Umbilical cord (tissue), 2 donors: ENCODE data around the gene CAP1. TPM values are rescaled to one million over a fixed set of nuclear protein-coding genes. Genes with fewer than 3 reads are reported as not detected.

Source experiments
- DNase-seq: peaks from one replicate; pipeline ENCODE4 v3.0.0-alpha.2; 2015; ENCODE audit warnings: low spot score
- total RNA-seq: library from RNA; depleted of rRNA; stranded (reverse); fragments of >200 nt; gene quantifications from one replicate; pipeline ENCODE4 v1.2.3, GENCODE V29; 2014; ENCODE audit warnings: low replicate concordance; ENCODE audit not compliant: insufficient read depth

The CAP1 gene
- total RNA-seq, 1 donor from 2014 or later, result 287 TPM

- no peak for DNase-seq
Observed at GRCh38 chr1:40095806-40096205, 55.3 kb downstream of the CAP1 start.

GRCh38 chr1:40096646-40096976 is 56.1 kb downstream of the CAP1 start:
- DNase-seq, result no peak

GRCh38 chr1:40096977-40097782 is 56.7 kb downstream of the CAP1 start, which contains the start of gene PPT1:
Gene PPT1 (minus strand): TSS chr1:40097252. CDS start chr1:40097238, 14 bp downstream.
- DNase-seq, result peak; percentile 83

- no peak for DNase-seq
Observed at GRCh38 chr1:40102038-40102437, 61.5 kb downstream of the CAP1 start.

- DNase-seq, result no peak
Observed at GRCh38 chr1:40102896-40103295, 62.4 kb downstream of the CAP1 start.

GRCh38 chr1:40105028-40105427 is 64.5 kb downstream of the CAP1 start:
- DNase-seq, result no peak

- DNase-seq, result peak; percentile 63
Observed at GRCh38 chr1:40107290-40107959, 66.9 kb downstream of the CAP1 start.

- DNase-seq, result no peak
Observed at GRCh38 chr1:40110389-40110788, 69.9 kb downstream of the CAP1 start.

- no peak for DNase-seq
Observed at GRCh38 chr1:40114400-40114799, 73.9 kb downstream of the CAP1 start.

GRCh38 chr1:40120128-40120527 is 79.6 kb downstream of the CAP1 start:
- no peak for DNase-seq

Other genes with a start within 250 kb of the CAP1 start
- gene TRIT1, start 157.2 kb upstream of the CAP1 start, total RNA-seq, result 26.7 TPM
- 12.5 TPM for gene MYCL, start 138.8 kb upstream of the CAP1 start, total RNA-seq
- 9.1 TPM for gene MFSD2A, start 85.6 kb upstream of the CAP1 start, total RNA-seq
- gene PPT1, start 56.5 kb downstream of the CAP1 start, total RNA-seq, result 29.1 TPM
- gene RLF, start 120.7 kb downstream of the CAP1 start, total RNA-seq, result 73.9 TPM
- not detected for gene TMCO2, start 207.2 kb downstream of the CAP1 start, total RNA-seq
- 60.7 TPM for gene ZMPSTE24, start 217.5 kb downstream of the CAP1 start, total RNA-seq